ENCODE results near the gene SUPT3H.
"Not testable (repeated sequence)": the region's sequence is repeated elsewhere in the genome, so short reads cannot be mapped to it uniquely, and the experiment has no call there.

The SUPT3H gene

GRCh38 chr6:44914141-44914540, 463.6 kb downstream of the SUPT3H start:
- no peaks in the 10 kb centered on the region for H3K27me3 ChIP-seq (ENCODE audit: insufficient read depth, insufficient read length)
- no peak for DNase-seq (ENCODE audit: low read depth, low spot score)
- no peak overlapping the region for H3K4me3 ChIP-seq (ENCODE audit: insufficient read length, low read depth)
- no peak overlapping the region for H3K9ac ChIP-seq (ENCODE audit: insufficient read length, low read depth)
- no peaks in the 10 kb centered on the region for H3K4me1 ChIP-seq (ENCODE audit: insufficient read depth, insufficient read length)
- TF ChIP-seq YY1 (IDR thresholded peaks at IDR 0.05; ENCODE audit: insufficient read depth, insufficient read length) (no peak), ZNF274 (IDR thresholded peaks at IDR 0.05; ENCODE audit: low read depth, low read length) (no peak), SUZ12 (IDR thresholded peaks at IDR 0.05; ENCODE audit: extremely low read depth, insufficient read depth, insufficient read length) (no peak)
- no peaks in the 10 kb centered on the region for H3K9me3 ChIP-seq (ENCODE audit: insufficient read depth, low read length)
- H3K36me3 ChIP-seq (ENCODE audit: insufficient read depth, insufficient read length, low read length) = no peaks in the 10 kb centered on the region

- TF ChIP-seq ZNF274 (IDR thresholded peaks at IDR 0.05; ENCODE audit: low read depth, low read length) = no peak
- TF ChIP-seq SUZ12 (IDR thresholded peaks at IDR 0.05; ENCODE audit: extremely low read depth, insufficient read depth, insufficient read length) = no peak
- TF ChIP-seq YY1 (IDR thresholded peaks at IDR 0.05; ENCODE audit: insufficient read depth, insufficient read length) = no peak
- no peaks in the 10 kb centered on the region for H3K36me3 ChIP-seq (ENCODE audit: insufficient read depth, insufficient read length, low read length)
- no peaks in the 10 kb centered on the region for H3K27me3 ChIP-seq (ENCODE audit: insufficient read depth, insufficient read length)
- no peak overlapping the region for H3K9ac ChIP-seq (ENCODE audit: insufficient read length, low read depth)
- H3K4me3 ChIP-seq (ENCODE audit: insufficient read length, low read depth) = no peak overlapping the region
- DNase-seq (ENCODE audit: low read depth, low spot score) = no peak
- H3K9me3 ChIP-seq (ENCODE audit: insufficient read depth, low read length) = no peaks in the 10 kb centered on the region
- H3K4me1 ChIP-seq (ENCODE audit: insufficient read depth, insufficient read length) = no peaks in the 10 kb centered on the region
Measured at GRCh38 chr6:44906761-44907160, 471.0 kb downstream of the SUPT3H start.

- H3K4me1 ChIP-seq (ENCODE audit: insufficient read depth, insufficient read length); H3K36me3 ChIP-seq (ENCODE audit: insufficient read depth, insufficient read length, low read length); H3K27me3 ChIP-seq (ENCODE audit: insufficient read depth, insufficient read length); DNase-seq (ENCODE audit: low read depth, low spot score); H3K9me3 ChIP-seq (ENCODE audit: insufficient read depth, low read length); H3K9ac ChIP-seq (ENCODE audit: insufficient read length, low read depth); H3K4me3 ChIP-seq (ENCODE audit: insufficient read length, low read depth): not testable (repeated sequence)
Measured at GRCh38 chr6:44900358-44900757, 477.4 kb downstream of the SUPT3H start.

GRCh38 chr6:44898296-44898930, 479.3 kb downstream of the SUPT3H start:
- no peak for TF ChIP-seq ZNF274 (IDR thresholded peaks at IDR 0.05; ENCODE audit: low read depth, low read length)
- no peak overlapping the region for H3K9ac ChIP-seq (ENCODE audit: insufficient read length, low read depth)
- no peak for DNase-seq (ENCODE audit: low read depth, low spot score)
- H3K27me3 ChIP-seq (ENCODE audit: insufficient read depth, insufficient read length) = no peaks in the 10 kb centered on the region
- H3K9me3 ChIP-seq (ENCODE audit: insufficient read depth, low read length) = no peaks in the 10 kb centered on the region
- H3K4me1 ChIP-seq (ENCODE audit: insufficient read depth, insufficient read length) = no peaks in the 10 kb centered on the region
- no peaks in the 10 kb centered on the region for H3K36me3 ChIP-seq (ENCODE audit: insufficient read depth, insufficient read length, low read length)
- no peak overlapping the region for H3K4me3 ChIP-seq (ENCODE audit: insufficient read length, low read depth)

- TF ChIP-seq YY1 (IDR thresholded peaks at IDR 0.05; ENCODE audit: insufficient read depth, insufficient read length) = no peak
- no peak for TF ChIP-seq ZNF274 (IDR thresholded peaks at IDR 0.05; ENCODE audit: low read depth, low read length)
- TF ChIP-seq SUZ12 (IDR thresholded peaks at IDR 0.05; ENCODE audit: extremely low read depth, insufficient read depth, insufficient read length) = no peak
- no peak for DNase-seq (ENCODE audit: low read depth, low spot score)
- Histone ChIP-seq H3K27me3 (ENCODE audit: insufficient read depth, insufficient read length) (no peaks in the 10 kb centered on the region), H3K9me3 (ENCODE audit: insufficient read depth, low read length) (no peaks in the 10 kb centered on the region), H3K4me3 (ENCODE audit: insufficient read length, low read depth) (no peak overlapping the region), H3K4me1 (ENCODE audit: insufficient read depth, insufficient read length) (no peaks in the 10 kb centered on the region), H3K9ac (ENCODE audit: insufficient read length, low read depth) (no peak overlapping the region), H3K36me3 (ENCODE audit: insufficient read depth, insufficient read length, low read length) (no peaks in the 10 kb centered on the region)
Measured at GRCh38 chr6:44897316-44897715, 480.4 kb downstream of the SUPT3H start.

GRCh38 chr6:44896701-44897100, 481.0 kb downstream of the SUPT3H start:
- H3K4me3 ChIP-seq (ENCODE audit: insufficient read length, low read depth) = no peak overlapping the region
- DNase-seq (ENCODE audit: low read depth, low spot score) = no peak
- no peak overlapping the region for H3K9ac ChIP-seq (ENCODE audit: insufficient read length, low read depth)
- no peaks in the 10 kb centered on the region for H3K9me3 ChIP-seq (ENCODE audit: insufficient read depth, low read length)
- no peaks in the 10 kb centered on the region for H3K4me1 ChIP-seq (ENCODE audit: insufficient read depth, insufficient read length)
- H3K27me3 ChIP-seq (ENCODE audit: insufficient read depth, insufficient read length) = no peaks in the 10 kb centered on the region
- TF ChIP-seq ZNF274 (IDR thresholded peaks at IDR 0.05; ENCODE audit: low read depth, low read length) (no peak), YY1 (IDR thresholded peaks at IDR 0.05; ENCODE audit: insufficient read depth, insufficient read length) (no peak)
- H3K36me3 ChIP-seq (ENCODE audit: insufficient read depth, insufficient read length, low read length) = no peaks in the 10 kb centered on the region

GRCh38 chr6:44892579-44892978, 485.2 kb downstream of the SUPT3H start:
- no peak for TF ChIP-seq ZNF274 (IDR thresholded peaks at IDR 0.05; ENCODE audit: low read depth, low read length)
- TF ChIP-seq YY1 (IDR thresholded peaks at IDR 0.05; ENCODE audit: insufficient read depth, insufficient read length) = no peak
- TF ChIP-seq SUZ12 (IDR thresholded peaks at IDR 0.05; ENCODE audit: extremely low read depth, insufficient read depth, insufficient read length) = no peak
- Histone ChIP-seq H3K9ac (ENCODE audit: insufficient read length, low read depth) (no peak overlapping the region), H3K27me3 (ENCODE audit: insufficient read depth, insufficient read length) (no peaks in the 10 kb centered on the region), H3K4me3 (ENCODE audit: insufficient read length, low read depth) (no peak overlapping the region), H3K36me3 (ENCODE audit: insufficient read depth, insufficient read length, low read length) (no peaks in the 10 kb centered on the region), H3K4me1 (ENCODE audit: insufficient read depth, insufficient read length) (no peaks in the 10 kb centered on the region), H3K9me3 (ENCODE audit: insufficient read depth, low read length) (no peaks in the 10 kb centered on the region)
- DNase-seq (ENCODE audit: low read depth, low spot score) = no peak

- H3K4me3 ChIP-seq (ENCODE audit: insufficient read length, low read depth); H3K36me3 ChIP-seq (ENCODE audit: insufficient read depth, insufficient read length, low read length); DNase-seq (ENCODE audit: low read depth, low spot score); H3K9me3 ChIP-seq (ENCODE audit: insufficient read depth, low read length); H3K27me3 ChIP-seq (ENCODE audit: insufficient read depth, insufficient read length); H3K9ac ChIP-seq (ENCODE audit: insufficient read length, low read depth); H3K4me1 ChIP-seq (ENCODE audit: insufficient read depth, insufficient read length): not testable (repeated sequence)
Measured at GRCh38 chr6:44879071-44879470, 498.7 kb downstream of the SUPT3H start.

GRCh38 chr6:44876638-44877037, 501.1 kb downstream of the SUPT3H start:
- H3K4me1 ChIP-seq (ENCODE audit: insufficient read depth, insufficient read length); H3K9me3 ChIP-seq (ENCODE audit: insufficient read depth, low read length); H3K27me3 ChIP-seq (ENCODE audit: insufficient read depth, insufficient read length); H3K36me3 ChIP-seq (ENCODE audit: insufficient read depth, insufficient read length, low read length); H3K9ac ChIP-seq (ENCODE audit: insufficient read length, low read depth); DNase-seq (ENCODE audit: low read depth, low spot score); H3K4me3 ChIP-seq (ENCODE audit: insufficient read length, low read depth): not testable (repeated sequence)
